ENCODE data around the gene HEMK1.

HEMK1 gene

DNA sequence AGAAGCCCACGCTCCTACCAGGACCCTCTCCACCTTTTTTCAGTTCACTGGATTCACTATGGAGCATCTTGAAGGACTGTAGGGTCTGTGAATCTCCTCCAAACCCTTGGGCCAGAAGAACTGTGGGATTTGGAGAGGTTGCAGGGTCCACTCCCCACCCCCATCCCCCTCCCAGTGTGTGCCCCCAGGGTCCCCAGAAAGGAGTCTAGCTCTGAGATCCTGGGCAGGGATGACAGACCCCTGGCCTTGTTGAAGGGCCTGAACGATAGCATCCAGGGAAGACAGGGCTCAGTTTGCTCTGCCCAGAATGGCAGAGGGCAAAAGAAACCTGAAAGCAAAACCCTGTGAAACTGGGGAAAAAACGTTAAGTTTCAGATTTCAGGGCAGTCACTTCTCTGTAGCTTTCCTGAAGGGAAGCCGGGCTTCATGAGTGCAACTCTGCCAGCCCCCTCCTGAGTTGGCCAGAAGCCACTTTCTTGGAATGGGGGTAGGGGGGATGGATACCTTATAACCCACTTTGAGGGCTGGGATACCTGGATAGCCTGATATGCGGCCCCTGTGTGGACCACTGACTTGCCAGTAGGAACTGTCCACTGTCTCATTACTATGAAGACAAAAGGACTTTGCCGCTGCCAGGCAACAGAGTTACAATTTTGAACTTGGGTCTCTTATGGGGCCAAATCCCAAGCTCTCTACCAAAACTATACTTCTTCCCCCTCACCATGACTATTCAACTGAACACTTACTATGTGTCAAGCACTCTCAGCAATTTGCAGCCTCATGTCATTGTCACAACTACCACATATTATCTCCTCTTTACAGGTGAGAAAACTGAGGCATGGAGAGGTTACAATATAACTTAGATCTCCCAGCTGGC, 43.9 kb downstream of the HEMK1 start:
- DNase-seq (ENCODE audit: low read depth): no peak
- TF ChIP-seq, protein P1, sequence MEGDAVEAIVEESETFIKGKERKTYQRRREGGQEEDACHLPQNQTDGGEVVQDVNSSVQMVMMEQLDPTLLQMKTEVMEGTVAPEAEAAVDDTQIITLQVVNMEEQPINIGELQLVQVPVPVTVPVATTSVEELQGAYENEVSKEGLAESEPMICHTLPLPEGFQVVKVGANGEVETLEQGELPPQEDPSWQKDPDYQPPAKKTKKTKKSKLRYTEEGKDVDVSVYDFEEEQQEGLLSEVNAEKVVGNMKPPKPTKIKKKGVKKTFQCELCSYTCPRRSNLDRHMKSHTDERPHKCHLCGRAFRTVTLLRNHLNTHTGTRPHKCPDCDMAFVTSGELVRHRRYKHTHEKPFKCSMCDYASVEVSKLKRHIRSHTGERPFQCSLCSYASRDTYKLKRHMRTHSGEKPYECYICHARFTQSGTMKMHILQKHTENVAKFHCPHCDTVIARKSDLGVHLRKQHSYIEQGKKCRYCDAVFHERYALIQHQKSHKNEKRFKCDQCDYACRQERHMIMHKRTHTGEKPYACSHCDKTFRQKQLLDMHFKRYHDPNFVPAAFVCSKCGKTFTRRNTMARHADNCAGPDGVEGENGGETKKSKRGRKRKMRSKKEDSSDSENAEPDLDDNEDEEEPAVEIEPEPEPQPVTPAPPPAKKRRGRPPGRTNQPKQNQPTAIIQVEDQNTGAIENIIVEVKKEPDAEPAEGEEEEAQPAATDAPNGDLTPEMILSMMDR (conservative IDR thresholded peaks at IDR 0.05; ENCODE audit: control insufficient read depth, insufficient read depth, low read depth, low read length): no peak
- H3K4me3 ChIP-seq (ENCODE audit: control insufficient read depth, low read depth, low read length): no peak overlapping the region

DNA sequence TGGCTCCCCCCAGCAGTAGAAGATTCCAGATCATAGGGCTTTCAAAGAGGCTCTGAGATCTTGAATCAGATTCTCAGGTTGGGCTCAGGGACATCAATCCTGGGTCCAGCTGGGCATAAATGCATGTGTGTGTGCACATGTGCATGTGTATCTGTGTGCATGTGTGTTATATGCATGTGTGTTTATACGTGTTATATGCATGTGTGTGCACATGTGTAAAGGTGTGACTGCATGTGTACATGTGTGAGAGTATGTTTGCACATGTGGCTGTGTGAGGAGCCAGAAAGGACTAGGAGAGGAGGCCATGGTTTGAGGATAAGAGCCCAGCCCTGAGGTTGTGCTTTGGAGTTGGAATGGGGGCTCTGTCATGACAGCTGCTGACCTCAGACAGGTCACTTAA, 45.9 kb downstream of the HEMK1 start:
- H3K4me3 ChIP-seq (ENCODE audit: control insufficient read depth, low read depth, low read length): no peak overlapping the region
- no peak for DNase-seq (ENCODE audit: low read depth)
- TF ChIP-seq, protein P1 (conservative IDR thresholded peaks at IDR 0.05; ENCODE audit: control insufficient read depth, insufficient read depth, low read depth, low read length): no peak

DNA sequence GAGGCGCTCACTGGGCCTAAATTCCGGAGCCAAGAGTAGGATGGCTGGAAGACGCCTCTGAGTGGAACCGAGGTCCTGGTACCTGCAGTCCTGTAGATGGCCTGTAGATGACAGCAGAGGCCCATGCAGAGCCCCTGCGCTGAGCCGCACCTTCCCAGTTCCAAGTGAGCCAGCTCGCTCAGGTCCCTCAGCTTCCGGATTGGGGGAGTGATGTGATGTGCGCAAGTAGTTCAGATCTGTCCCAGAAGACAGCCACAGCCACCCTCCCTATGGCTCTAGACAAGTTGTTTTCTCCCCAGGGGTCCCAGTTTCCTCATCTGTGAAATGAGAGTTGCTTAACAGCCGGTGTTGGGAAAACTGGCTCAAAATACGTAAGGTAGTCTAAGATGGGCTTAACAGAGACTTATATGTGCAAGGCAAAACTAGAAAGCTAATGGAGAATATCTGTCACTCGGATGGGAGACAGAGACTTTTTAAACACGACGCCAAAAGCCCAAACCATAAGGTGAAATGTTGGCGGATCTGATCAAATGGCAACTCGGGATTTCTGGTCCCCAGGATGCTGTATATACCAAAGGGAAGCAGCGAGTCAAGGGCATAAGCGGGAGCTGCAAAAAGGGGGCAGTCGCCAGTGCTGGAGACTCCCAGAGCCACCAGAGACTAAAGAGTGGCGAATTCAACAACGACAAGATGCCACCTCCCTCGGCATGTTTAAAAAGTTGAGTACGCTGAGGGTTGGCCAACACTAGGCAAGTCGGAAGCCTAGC, 46.9 kb downstream of the HEMK1 start:
- TF ChIP-seq, protein P1 (conservative IDR thresholded peaks at IDR 0.05; ENCODE audit: control insufficient read depth, insufficient read depth, low read depth, low read length): peak; percentile 100
- peak overlapping the region; percentile 75 for H3K4me3 ChIP-seq (ENCODE audit: control insufficient read depth, low read depth, low read length)
- peak; percentile 78 for DNase-seq (ENCODE audit: low read depth)

DNA sequence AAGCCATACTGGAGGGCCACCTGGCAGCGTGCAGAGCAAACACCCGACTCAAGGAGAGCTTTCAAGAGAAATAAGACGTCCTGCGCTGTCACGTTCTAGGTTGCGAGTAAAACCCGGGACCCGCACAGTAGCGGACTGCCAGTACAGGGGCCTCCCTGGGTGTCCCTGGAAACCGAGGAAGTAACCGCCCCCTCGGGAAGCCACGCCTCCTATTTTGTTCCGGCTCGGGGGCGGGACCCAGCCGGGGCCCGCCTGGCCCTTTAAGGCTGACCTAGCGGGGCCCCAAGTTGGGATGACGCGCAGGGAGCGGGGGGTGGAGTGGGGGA, 47.4 kb downstream of the HEMK1 start:
- DNase-seq (ENCODE audit: low read depth): peak; percentile 82
- H3K4me3 ChIP-seq (ENCODE audit: control insufficient read depth, low read depth, low read length): peak overlapping the region; percentile 75
- TF ChIP-seq, protein P1 (conservative IDR thresholded peaks at IDR 0.05; ENCODE audit: control insufficient read depth, insufficient read depth, low read depth, low read length): no peak

DNA sequence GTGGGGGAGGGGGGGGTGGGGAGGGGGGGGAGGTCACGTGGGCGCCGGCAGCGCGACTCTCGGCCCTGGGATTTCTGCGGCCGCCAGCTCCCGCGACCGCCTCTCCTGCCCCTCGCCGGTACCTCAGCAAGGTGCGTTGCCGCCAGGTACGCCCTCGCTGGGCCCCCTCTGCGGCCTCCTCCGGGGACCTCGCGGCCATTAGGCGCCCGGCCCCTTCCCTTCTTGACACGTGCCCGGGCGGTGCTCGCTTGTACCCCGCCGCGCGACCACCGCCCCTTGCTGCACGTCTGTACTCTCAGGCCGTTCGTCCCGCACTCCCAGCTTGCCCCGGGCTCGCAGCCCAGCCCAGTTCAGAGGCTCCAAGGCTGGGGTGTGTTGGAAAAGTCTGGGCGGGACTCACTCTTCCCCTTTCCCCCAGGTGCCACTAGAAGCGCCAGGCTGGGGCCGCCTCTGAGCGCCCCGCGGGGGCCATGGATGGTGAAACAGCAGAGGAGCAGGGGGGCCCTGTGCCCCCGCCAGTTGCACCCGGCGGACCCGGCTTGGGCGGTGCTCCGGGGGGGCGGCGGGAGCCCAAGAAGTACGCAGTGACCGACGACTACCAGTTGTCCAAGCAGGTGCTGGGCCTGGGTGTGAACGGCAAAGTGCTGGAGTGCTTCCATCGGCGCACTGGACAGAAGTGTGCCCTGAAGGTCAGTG, 47.9 kb downstream of the HEMK1 start, which contains the start of gene MAPKAPK3:
Gene MAPKAPK3, plus strand, starts transcription at position 56 of the 696 bp plus-strand sequence. Its CDS starts 415 bp downstream, at position 471.
- DNase-seq (ENCODE audit: low read depth): no peak

More for the DNA sequence above, 47.9 kb downstream of the HEMK1 start, which contains the start of gene MAPKAPK3:
- TF ChIP-seq, protein P1 (conservative IDR thresholded peaks at IDR 0.05; ENCODE audit: control insufficient read depth, insufficient read depth, low read depth, low read length): no peak
- H3K4me3 ChIP-seq (ENCODE audit: control insufficient read depth, low read depth, low read length): peak within 1 kb of the TSS; percentile 75
